HCT116 (cell line): ENCODE measurements around the gene TRAF2. TPM values are rescaled to one million over a fixed set of nuclear protein-coding genes. Genes with fewer than 3 reads are reported as not detected.

Experiments
- ATAC-seq: fragments of 200-7000 bp; cut with Tn5 transposase; 2 replicates; pipeline ENCODE4 v1.9.1; 2020; ENCODE audit warnings: mild to moderate bottlenecking, moderate library complexity
- BruUV-seq: library from RNA; stranded (reverse); fragments of 400-500 nt; replicated peaks from 2 replicates; lab custom pipeline; 2021; lab: Mats Ljungman, UMichigan
- CTCF ChIA-PET: fragments of 300-600 bp; sonication (Branson Sonifier 250); formaldehyde crosslinking; loops from one replicate; lab custom pipeline; 2021; ENCODE audit warnings: antibody characterized with exemption; lab: Charles Lee
- POLR2A ChIA-PET: fragments of 300-600, 350-600 bp; sonication (Branson Sonifier 250); formaldehyde crosslinking; loops from one replicate; lab custom pipeline; 2021; ENCODE audit warnings: antibody characterized with exemption; lab: Charles Lee
- RAD21 ChIA-PET, 2 experiments: fragments of 300-600 bp; sonication (Branson Sonifier 250); formaldehyde crosslinking; loops; one replicate each; lab custom pipeline; 2023; ENCODE audit warnings: low total read pairs in 2 of 2; ENCODE audit not compliant: uncharacterized antibody in 2 of 2, unreplicated experiment in 2 of 2, low non-redundant PET in 1 of 2; lab: Charles Lee
- DNase-seq: peaks from one replicate; pipeline ENCODE4 v3.0.0-alpha.2; 2010; ENCODE audit warnings: low read depth, low spot score
- H2AFZ ChIP-seq: fragments of 200-600 bp; shearing (Covaris generic), sonication (generic); 2 replicates; pipeline ENCODE4 v1.6.1; 2017; ENCODE audit warnings: low read depth, mixed run types, mixed read lengths, antibody characterized with exemption, low read length; ENCODE audit not compliant: poor library complexity, severe bottlenecking
- H3K27ac ChIP-seq: 2 replicates; pipeline ENCODE4 v1.5.1; 2012; ENCODE audit warnings: low read depth, low read length
- H3K27me3 ChIP-seq: fragments of 200-600 bp; sonication (generic); 2 replicates; pipeline ENCODE4 v1.6.1; 2016; ENCODE audit warnings: mixed run types, low read length, mixed read lengths; ENCODE audit not compliant: insufficient read depth
- H3K36me3 ChIP-seq, 2 experiments: fragments of 200-500 bp in 1 of 2; fragments of 200-600 bp in 1 of 2; sonication (Bioruptor generic) in 1 of 2; sonication (generic) in 1 of 2; 2 replicates each; pipeline versions ENCODE4 v1.5.1 to v1.6.1; 2014 to 2016; ENCODE audit warnings: low read length in 2 of 2, inconsistent platforms in 1 of 2, mixed read lengths in 1 of 2, mixed run types in 1 of 2; ENCODE audit not compliant: insufficient read depth in 2 of 2, control insufficient read depth in 1 of 2
- H3K4me1 ChIP-seq, 2 experiments: fragments of 200-600 bp in 1 of 2; sonication (generic) in 1 of 2; 2 replicates each; pipeline versions ENCODE4 v1.5.1 to v1.6.1; 2012 to 2017; ENCODE audit warnings: low read length in 2 of 2, inconsistent platforms in 1 of 2, mild to moderate bottlenecking in 1 of 2, mixed read lengths in 1 of 2, mixed run types in 1 of 2, moderate library complexity in 1 of 2; ENCODE audit not compliant: insufficient read depth in 2 of 2, control insufficient read depth in 1 of 2
- H3K4me2 ChIP-seq: fragments of 200-600 bp; sonication (generic); 2 replicates; pipeline ENCODE4 v1.6.1; 2017; ENCODE audit warnings: mixed run types, low read length, mixed read lengths
- H3K4me3 ChIP-seq, 2 experiments: fragments of 200-600 bp in 1 of 2; sonication (generic) in 1 of 2; replicated peaks in 1 of 2; 2 replicates each; pipeline ENCODE4 v1.5.1; 2011 to 2016; ENCODE audit warnings: low read length in 2 of 2, control low read depth in 1 of 2, low read depth in 1 of 2, mild to moderate bottlenecking in 1 of 2, mixed read lengths in 1 of 2, mixed run types in 1 of 2
- H3K79me2 ChIP-seq: fragments of 200-600 bp; sonication (generic); 2 replicates; pipeline ENCODE4 v1.6.1; 2017; ENCODE audit warnings: mild to moderate bottlenecking, mixed run types, low read length, moderate library complexity, mixed read lengths; ENCODE audit not compliant: insufficient read depth
- H3K9ac ChIP-seq: fragments of 200-600 bp; sonication (generic); 2 replicates; pipeline ENCODE4 v1.6.1; 2016; ENCODE audit warnings: low read length, mixed read lengths
- H3K9me2 ChIP-seq: fragments of 200-600 bp; sonication (generic), shearing (Covaris generic); 2 replicates; pipeline ENCODE4 v1.6.1; 2017; ENCODE audit warnings: mixed run types, mild to moderate bottlenecking, moderate library complexity; ENCODE audit not compliant: insufficient read depth
- H3K9me3 ChIP-seq, 2 experiments: fragments of 200-500 bp in 1 of 2; fragments of 200-600 bp in 1 of 2; sonication (Bioruptor generic) in 1 of 2; sonication (generic) in 1 of 2; 2 replicates each; pipeline ENCODE4 v1.6.1; 2014 to 2017; ENCODE audit warnings: low read length in 2 of 2, mixed read lengths in 2 of 2, inconsistent platforms in 1 of 2, low read depth in 1 of 2, mild to moderate bottlenecking in 1 of 2, mixed run types in 1 of 2, moderate library complexity in 1 of 2; ENCODE audit not compliant: control insufficient read depth in 1 of 2, insufficient read depth in 1 of 2
- H4K20me1 ChIP-seq: fragments of 200-600 bp; sonication (generic), shearing (Covaris generic); 2 replicates; pipeline ENCODE4 v1.6.1; 2017; ENCODE audit warnings: mixed run types, mild to moderate bottlenecking, moderate library complexity; ENCODE audit not compliant: insufficient read depth
- CBX3 ChIP-seq: IDR thresholded peaks from 2 replicates; pipeline ENCODE4 v1.6.1; 2012; ENCODE audit warnings: low read depth
- CEBPB ChIP-seq: IDR thresholded peaks from 2 replicates; pipeline ENCODE4 v1.6.1; 2012; ENCODE audit warnings: low read depth
- CTCF ChIP-seq, 3 experiments: fragments of 200-600 bp in 1 of 3; sonication (generic) in 1 of 3; IDR thresholded peaks in 2 of 3; conservative IDR thresholded peaks in 1 of 3; 2 replicates each; pipeline ENCODE4 v1.5.1; 2012 to 2017; ENCODE audit warnings: low read depth in 2 of 3, low read length in 2 of 3, antibody characterized with exemption in 1 of 3, borderline replicate concordance in 1 of 3, control low read depth in 1 of 3, mild to moderate bottlenecking in 1 of 3, mixed read lengths in 1 of 3, mixed run types in 1 of 3, moderate library complexity in 1 of 3; ENCODE audit not compliant: insufficient read depth in 1 of 3
- EZH2 ChIP-seq: fragments of 200-600 bp; sonication (generic); IDR thresholded peaks from 2 replicates; pipeline ENCODE4 v1.6.1; 2017; ENCODE audit warnings: antibody characterized with exemption, mixed run types
- MAX ChIP-seq: IDR thresholded peaks from 2 replicates; pipeline ENCODE4 v1.6.1; 2012
- RAD21 ChIP-seq: IDR thresholded peaks from 2 replicates; pipeline ENCODE4 v1.6.1; 2012; ENCODE audit warnings: low read depth, mild to moderate bottlenecking
- REST ChIP-seq: IDR thresholded peaks from 2 replicates; pipeline ENCODE4 v1.6.1; 2012; ENCODE audit warnings: low read depth
- SIN3A ChIP-seq: IDR thresholded peaks from 2 replicates; pipeline ENCODE4 v1.6.1; 2012; ENCODE audit warnings: low read depth
- SRF ChIP-seq: IDR thresholded peaks from 2 replicates; pipeline ENCODE4 v1.6.1; 2012; ENCODE audit warnings: low read depth
- TCF7L2 ChIP-seq: IDR thresholded peaks from 2 replicates; pipeline ENCODE4 v1.7.0; 2011; ENCODE audit warnings: borderline replicate concordance, inconsistent platforms; ENCODE audit not compliant: insufficient read depth, insufficient read length; ENCODE audit errors: extremely low read depth
- ZBTB33 ChIP-seq: IDR thresholded peaks from 2 replicates; pipeline ENCODE4 v1.6.1; 2011; ENCODE audit warnings: mild to moderate bottlenecking, low read length, moderate library complexity; ENCODE audit not compliant: insufficient replicate concordance; ENCODE audit errors: extremely low read depth
- intact Hi-C: fragments of 100-400 bp; cut with micrococcal nuclease; formaldehyde crosslinking; loops from 2 replicates; pipeline ENCODE4 v1.10.0; 2022
- total RNA-seq: library from RNA; stranded (reverse); gene quantifications from one replicate; pipeline ENCODE4 v1.2.1, GENCODE V29; 2021; ENCODE audit not compliant: unreplicated experiment

The TRAF2 gene
- total RNA-seq, 1 experiment from 2014 or later: 28.4 TPM

GRCh38 chr9:136935651-136936050 lies 49.3 kb downstream of the TRAF2 start (continued):
- no peak for TF ChIP-seq REST
- no peak for TF ChIP-seq TCF7L2

- H4K20me1 ChIP-seq: no peaks in the 10 kb centered on the region
- H3K36me3 ChIP-seq: peaks cover 6 to 11% of the 10 kb centered on the region in 2 experiments; a peak in 3 of 4 replicates
- intact Hi-C loops: no loop called here
- no peaks in the 10 kb centered on the region for H3K9me2 ChIP-seq
- no peak for TF ChIP-seq RAD21
- no peak for TF ChIP-seq TCF7L2
- no peak for TF ChIP-seq CEBPB
- TF ChIP-seq SIN3A: no peak
- no peak for TF ChIP-seq CBX3
- no peak for TF ChIP-seq CTCF (IDR thresholded peaks at IDR 0.05 in 2 of 3, conservative IDR thresholded peaks at IDR 0.05 in 1 of 3; ENCODE audit: borderline replicate concordance in 1 of 3, insufficient read depth in 1 of 3, low read depth in 2 of 3, low read length in 2 of 3)
- TF ChIP-seq EZH2: no peak
- no peak for TF ChIP-seq MAX
- TF ChIP-seq ZBTB33: no peak
- no peak for TF ChIP-seq SRF
- ChIA-PET RAD21 (no interaction called here), CTCF (interaction anchor here (1.8 kb wide), 1 partner anchor 11 kb away, joined by 5 read pairs; no protein-coding TSS in a partner anchor), POLR2A (no interaction called here)
- no peaks in the 10 kb centered on the region for H3K9me3 ChIP-seq
- H3K4me2 ChIP-seq: no peak overlapping the region
- H3K27ac ChIP-seq: no peak overlapping the region
- H2AFZ ChIP-seq: no peak overlapping the region
- DNase-seq (no peak), ATAC-seq (no peak)
- H3K4me1 ChIP-seq: no peaks in the 10 kb centered on the region
- H3K9ac ChIP-seq: no peak overlapping the region
- H3K4me3 ChIP-seq: no peak overlapping the region
- no peaks in the 10 kb centered on the region; the same call in 1 of the 2 replicates for H3K79me2 ChIP-seq
- no TSS peak for BruUV-seq
- no peaks in the 10 kb centered on the region for H3K27me3 ChIP-seq
Measured at GRCh38 chr9:136936645-136937170, 50.4 kb downstream of the TRAF2 start.
